WERI-Rb-1 (cell line): Measurements from ENCODE around the gene RCOR3.
"Not testable (repeated sequence)": the region's sequence is repeated elsewhere in the genome, so short reads cannot be mapped to it uniquely, and the experiment has no call there.

ENCODE experiments used
- DNase-seq: peaks from one replicate; pipeline ENCODE4 v3.0.0-alpha.2; 2020
- H3K27ac ChIP-seq: fragments of 250-450 bp; sonication (Bioruptor Pico); 2 replicates; pipeline ENCODE4 v1.5.1; 2020; ENCODE audit warnings: mild to moderate bottlenecking, moderate library complexity
- H3K27me3 ChIP-seq: fragments of 250-450 bp; sonication (Bioruptor Pico); 2 replicates; pipeline ENCODE4 v1.5.1; 2021; ENCODE audit warnings: mild to moderate bottlenecking, low read depth, moderate library complexity; ENCODE audit not compliant: insufficient read depth, severe bottlenecking
- H3K36me3 ChIP-seq: fragments of 250-450 bp; sonication (Bioruptor Pico); 2 replicates; pipeline ENCODE4 v1.5.1; 2020; ENCODE audit warnings: mild to moderate bottlenecking, moderate library complexity
- H3K4me3 ChIP-seq: 2 replicates; pipeline ENCODE4 v1.5.1; 2011; ENCODE audit warnings: low read depth, mild to moderate bottlenecking, control low read depth, low read length
- H3K9me3 ChIP-seq: fragments of 250-450 bp; sonication (Bioruptor Pico); 2 replicates; pipeline ENCODE4 v1.5.1; 2021; ENCODE audit warnings: mild to moderate bottlenecking, moderate library complexity; ENCODE audit not compliant: severe bottlenecking
- TF ChIP-seq, protein P1 (sequence below): IDR thresholded peaks from 2 replicates; pipeline ENCODE4 v1.5.1; 2011; ENCODE audit warnings: low read depth, mild to moderate bottlenecking, control low read depth, inconsistent platforms, low read length

RCOR3 gene

GRCh38 chr1:211344152-211344618 lies 85.0 kb downstream of the RCOR3 start:
- H3K27ac ChIP-seq = no peak overlapping the region
- H3K36me3 ChIP-seq = peaks cover 13% of the 10 kb centered on the region
- TF ChIP-seq, protein P1, sequence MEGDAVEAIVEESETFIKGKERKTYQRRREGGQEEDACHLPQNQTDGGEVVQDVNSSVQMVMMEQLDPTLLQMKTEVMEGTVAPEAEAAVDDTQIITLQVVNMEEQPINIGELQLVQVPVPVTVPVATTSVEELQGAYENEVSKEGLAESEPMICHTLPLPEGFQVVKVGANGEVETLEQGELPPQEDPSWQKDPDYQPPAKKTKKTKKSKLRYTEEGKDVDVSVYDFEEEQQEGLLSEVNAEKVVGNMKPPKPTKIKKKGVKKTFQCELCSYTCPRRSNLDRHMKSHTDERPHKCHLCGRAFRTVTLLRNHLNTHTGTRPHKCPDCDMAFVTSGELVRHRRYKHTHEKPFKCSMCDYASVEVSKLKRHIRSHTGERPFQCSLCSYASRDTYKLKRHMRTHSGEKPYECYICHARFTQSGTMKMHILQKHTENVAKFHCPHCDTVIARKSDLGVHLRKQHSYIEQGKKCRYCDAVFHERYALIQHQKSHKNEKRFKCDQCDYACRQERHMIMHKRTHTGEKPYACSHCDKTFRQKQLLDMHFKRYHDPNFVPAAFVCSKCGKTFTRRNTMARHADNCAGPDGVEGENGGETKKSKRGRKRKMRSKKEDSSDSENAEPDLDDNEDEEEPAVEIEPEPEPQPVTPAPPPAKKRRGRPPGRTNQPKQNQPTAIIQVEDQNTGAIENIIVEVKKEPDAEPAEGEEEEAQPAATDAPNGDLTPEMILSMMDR = no peak
- H3K9me3 ChIP-seq = no peaks in the 10 kb centered on the region
- H3K27me3 ChIP-seq = no peaks in the 10 kb centered on the region
- DNase-seq = no peak
- H3K4me3 ChIP-seq = no peak overlapping the region

- Histone ChIP-seq H3K4me3 (no peak overlapping the region), H3K27ac (no peak overlapping the region), H3K9me3 (no peaks in the 10 kb centered on the region), H3K36me3 (peaks cover 12% of the 10 kb centered on the region), H3K27me3 (no peaks in the 10 kb centered on the region)
- TF ChIP-seq, protein P1 = no peak
- DNase-seq = peak; percentile 30
These were observed 86.6 kb downstream of the RCOR3 start for GRCh38 chr1:211345719-211346118.

DNA sequence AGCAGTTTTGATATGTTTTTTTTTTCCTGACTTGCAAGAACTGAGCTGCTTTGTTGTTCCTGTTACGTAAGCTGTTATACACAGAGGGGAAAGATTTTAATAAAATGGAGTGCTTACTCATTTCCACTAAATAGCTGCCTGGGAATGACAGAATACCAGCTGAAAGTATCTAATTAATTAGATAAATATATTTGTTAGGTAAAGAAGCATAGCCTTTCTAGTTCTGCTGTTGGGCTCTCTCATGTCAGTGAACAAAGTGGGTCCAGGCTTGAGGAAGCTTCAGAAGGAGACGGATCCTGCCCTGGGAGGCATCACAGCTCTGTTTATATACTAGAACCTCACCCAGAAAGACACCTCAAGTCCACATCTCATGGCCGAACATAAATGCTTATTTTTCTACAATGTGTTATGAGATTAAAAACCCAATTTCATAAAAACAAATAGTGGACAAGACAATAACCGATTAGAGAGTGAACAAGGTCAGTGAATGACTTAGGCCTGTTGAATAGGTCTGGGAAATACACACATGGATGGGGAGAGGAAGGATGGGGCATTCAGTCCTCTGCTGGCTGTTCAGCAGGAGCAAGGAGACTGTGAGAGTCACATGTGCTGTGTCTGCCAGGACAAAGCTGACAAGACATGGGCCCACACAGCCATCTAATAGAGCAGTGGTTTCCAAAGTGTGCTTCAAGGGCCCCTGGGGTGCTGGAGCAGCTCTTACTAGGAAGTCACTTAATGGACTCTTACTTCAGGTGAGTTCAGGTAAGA lies 88.1 kb downstream of the RCOR3 start:
- Histone ChIP-seq H3K27ac (no peak overlapping the region), H3K9me3 (no peaks in the 10 kb centered on the region), H3K4me3 (no peak overlapping the region), H3K27me3 (no peaks in the 10 kb centered on the region), H3K36me3 (peaks cover 6% of the 10 kb centered on the region; the same call in 1 of the 2 replicates)
- TF ChIP-seq, protein P1 = no peak
- DNase-seq = no peak

DNA sequence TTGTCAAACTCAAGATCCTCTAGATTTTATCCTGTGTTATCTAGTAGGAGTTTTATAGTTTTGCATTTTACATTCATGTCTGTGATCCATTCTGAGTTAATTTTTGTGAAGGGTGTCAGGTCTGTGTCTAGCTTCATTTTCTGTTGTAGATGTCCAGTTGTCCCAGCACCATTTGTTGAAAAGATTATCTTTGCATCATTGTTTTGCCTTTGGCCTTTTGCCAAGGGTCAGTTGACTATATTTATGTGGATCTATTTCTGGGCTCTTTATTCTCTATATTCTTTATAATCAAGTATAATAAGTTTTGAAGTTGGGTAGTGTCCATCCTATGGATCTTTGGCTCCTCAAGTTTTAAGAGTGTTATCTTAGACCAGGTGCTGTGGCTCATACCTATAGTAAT lies 89.4 kb downstream of the RCOR3 start:
- TF ChIP-seq, protein P1 = no peak
- Histone ChIP-seq H3K27me3 (no peaks in the 10 kb centered on the region), H3K27ac (no peak overlapping the region), H3K9me3 (no peaks in the 10 kb centered on the region), H3K36me3 (peaks cover 2% of the 10 kb centered on the region), H3K4me3 (no peak overlapping the region)
- DNase-seq = no peak

GRCh38 chr1:211349741-211350140 lies 90.6 kb downstream of the RCOR3 start:
- no peak overlapping the region for H3K4me3 ChIP-seq
- no peak overlapping the region for H3K27ac ChIP-seq
- H3K36me3 ChIP-seq = peaks cover 14% of the 10 kb centered on the region
- TF ChIP-seq, protein P1 = no peak
- DNase-seq = no peak
- H3K9me3 ChIP-seq = no peaks in the 10 kb centered on the region
- H3K27me3 ChIP-seq = no peaks in the 10 kb centered on the region

GRCh38 chr1:211352055-211352454 lies 92.9 kb downstream of the RCOR3 start:
- H3K36me3 ChIP-seq = peaks cover 33% of the 10 kb centered on the region

More at GRCh38 chr1:211352055-211352454, 92.9 kb downstream of the RCOR3 start:
- H3K27me3 ChIP-seq, H3K9me3 ChIP-seq, DNase-seq, H3K4me3 ChIP-seq, H3K27ac ChIP-seq: not testable (repeated sequence)
